NCI-H2196 (cell line): ENCODE results near the gene NAV1.
"Not testable (repeated sequence)": the region's sequence is repeated elsewhere in the genome, so short reads cannot be mapped to it uniquely, and the experiment has no call there.

Experiments
- DNase-seq: peaks from one replicate; lab custom pipeline; 2025; ENCODE audit not compliant: unreplicated experiment; lab: John Stamatoyannopoulos, UW

Gene NAV1, protein sequence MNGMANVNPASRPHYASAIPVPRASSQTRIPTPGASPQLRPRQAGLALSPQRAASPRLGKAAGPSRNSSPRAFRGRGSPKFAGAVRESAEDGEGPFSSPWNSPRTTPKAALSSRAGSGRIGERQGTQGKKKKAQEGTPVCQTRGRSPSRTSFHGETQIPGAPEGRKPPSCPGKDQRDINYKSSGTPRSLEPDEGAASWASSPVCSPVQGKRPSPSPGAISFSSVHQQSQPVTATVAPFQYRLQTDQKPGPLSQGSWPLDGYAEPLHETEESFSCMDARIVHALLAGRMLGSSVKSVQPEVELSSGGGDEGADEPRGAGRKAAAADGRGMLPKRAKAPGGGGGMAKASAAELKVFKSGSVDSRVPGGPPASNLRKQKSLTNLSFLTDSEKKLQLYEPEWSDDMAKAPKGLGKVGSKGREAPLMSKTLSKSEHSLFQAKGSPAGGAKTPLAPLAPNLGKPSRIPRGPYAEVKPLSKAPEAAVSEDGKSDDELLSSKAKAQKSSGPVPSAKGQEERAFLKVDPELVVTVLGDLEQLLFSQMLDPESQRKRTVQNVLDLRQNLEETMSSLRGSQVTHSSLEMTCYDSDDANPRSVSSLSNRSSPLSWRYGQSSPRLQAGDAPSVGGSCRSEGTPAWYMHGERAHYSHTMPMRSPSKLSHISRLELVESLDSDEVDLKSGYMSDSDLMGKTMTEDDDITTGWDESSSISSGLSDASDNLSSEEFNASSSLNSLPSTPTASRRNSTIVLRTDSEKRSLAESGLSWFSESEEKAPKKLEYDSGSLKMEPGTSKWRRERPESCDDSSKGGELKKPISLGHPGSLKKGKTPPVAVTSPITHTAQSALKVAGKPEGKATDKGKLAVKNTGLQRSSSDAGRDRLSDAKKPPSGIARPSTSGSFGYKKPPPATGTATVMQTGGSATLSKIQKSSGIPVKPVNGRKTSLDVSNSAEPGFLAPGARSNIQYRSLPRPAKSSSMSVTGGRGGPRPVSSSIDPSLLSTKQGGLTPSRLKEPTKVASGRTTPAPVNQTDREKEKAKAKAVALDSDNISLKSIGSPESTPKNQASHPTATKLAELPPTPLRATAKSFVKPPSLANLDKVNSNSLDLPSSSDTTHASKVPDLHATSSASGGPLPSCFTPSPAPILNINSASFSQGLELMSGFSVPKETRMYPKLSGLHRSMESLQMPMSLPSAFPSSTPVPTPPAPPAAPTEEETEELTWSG (N-terminal part only)

DNA sequence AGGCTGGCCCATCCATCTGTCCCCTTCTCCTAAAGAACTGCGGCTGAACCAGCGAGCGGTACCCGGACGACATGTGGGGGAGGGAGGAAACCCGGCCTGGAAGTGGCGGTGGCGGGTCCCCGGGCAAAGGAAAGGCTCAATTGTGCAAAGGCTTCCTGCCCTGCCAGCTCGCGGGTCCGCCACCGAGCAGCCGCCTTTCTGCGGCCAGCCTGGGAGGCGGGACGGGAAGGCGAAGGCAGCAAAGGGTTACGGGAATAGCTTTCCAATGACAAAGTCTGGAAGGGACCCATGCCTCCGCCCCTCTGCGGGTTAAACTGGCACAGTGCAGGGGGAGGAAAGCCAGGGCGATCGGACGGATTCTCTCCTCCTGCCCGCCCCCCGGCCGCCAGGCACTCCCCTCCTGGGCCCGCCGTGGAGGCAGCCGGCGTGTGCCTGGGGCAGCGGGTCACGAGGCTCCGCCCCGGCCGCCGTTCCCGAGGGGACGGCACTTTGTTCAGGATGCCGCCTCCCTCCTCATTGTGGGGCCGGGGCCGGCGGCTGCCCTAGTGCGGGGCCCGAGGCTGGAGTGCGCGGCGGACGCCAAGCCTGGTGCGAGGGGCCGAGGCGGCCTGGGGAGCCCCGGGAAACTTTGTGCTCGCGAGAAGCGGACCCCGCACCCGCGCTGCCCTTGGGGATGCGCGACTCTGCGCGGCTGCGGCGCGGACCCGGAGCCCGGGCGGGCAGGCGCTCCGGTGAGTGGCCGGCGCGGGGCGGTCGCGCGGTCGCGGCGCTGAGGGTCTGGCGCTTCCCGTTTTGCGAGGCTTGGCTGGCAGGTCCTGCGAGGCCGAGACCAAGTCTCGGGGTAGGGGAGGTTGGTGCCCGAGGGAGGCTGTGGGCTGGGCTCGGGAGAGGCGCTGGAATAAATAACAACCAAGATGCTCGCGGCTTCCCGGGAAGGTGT lies at the start of gene NAV1:
TSS of gene NAV1 (plus strand) at position 516 of the 940 bp plus-strand sequence. CDS start 83,758 bp downstream, outside the sequence.
- peak; percentile 63 for DNase-seq

DNA sequence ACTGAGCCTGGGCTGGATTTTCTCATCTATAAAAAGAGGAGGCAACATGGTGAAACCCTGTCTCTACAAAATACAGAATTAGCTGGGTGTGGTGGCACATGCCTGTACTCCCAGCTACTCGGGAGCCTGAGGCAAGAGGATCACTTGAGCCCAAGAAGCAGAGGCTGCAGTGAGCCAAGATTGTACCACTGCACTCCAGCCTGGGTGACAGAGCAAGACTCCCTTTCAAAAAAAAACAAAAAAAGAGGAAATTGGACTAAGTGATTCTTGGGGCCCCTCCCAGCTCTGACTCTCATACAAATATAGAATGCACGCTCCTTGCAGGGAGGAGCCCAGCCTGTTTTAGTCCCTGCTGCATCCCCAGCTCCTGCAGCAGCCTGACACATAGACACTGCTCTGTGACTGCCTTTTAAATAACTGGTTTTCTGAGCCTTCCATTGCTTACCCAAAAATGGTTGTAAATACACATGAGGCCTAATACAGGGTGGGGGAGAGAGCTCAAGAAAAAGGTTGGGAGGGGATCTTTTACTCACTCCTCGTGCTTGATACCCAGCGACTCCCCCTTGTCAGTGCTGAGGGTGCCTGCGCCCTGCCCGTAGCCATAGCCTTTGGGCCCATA lies 49.2 kb upstream of the NAV1 start:
- no peak for DNase-seq

DNA sequence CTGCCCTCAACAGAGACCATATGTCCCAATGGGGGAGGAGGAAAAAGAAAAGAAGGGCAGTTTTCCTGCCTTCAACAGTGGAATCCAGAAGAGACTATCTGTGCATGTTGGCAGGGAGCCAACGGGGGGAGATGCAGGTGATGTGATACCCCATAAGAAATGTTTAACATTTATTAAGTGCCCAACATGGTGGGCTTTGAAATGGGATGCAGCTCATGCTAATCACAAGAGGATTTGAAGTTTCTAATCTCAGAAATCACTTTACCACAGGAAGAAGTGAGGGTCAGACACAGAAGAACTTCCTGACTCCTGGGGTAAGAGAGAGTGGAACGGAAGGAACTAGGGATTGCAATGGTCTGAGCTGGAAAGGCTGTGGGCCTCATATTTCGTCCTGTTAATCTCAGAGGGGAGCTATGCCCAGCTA lies 48.2 kb upstream of the NAV1 start:
- no peak for DNase-seq

DNA sequence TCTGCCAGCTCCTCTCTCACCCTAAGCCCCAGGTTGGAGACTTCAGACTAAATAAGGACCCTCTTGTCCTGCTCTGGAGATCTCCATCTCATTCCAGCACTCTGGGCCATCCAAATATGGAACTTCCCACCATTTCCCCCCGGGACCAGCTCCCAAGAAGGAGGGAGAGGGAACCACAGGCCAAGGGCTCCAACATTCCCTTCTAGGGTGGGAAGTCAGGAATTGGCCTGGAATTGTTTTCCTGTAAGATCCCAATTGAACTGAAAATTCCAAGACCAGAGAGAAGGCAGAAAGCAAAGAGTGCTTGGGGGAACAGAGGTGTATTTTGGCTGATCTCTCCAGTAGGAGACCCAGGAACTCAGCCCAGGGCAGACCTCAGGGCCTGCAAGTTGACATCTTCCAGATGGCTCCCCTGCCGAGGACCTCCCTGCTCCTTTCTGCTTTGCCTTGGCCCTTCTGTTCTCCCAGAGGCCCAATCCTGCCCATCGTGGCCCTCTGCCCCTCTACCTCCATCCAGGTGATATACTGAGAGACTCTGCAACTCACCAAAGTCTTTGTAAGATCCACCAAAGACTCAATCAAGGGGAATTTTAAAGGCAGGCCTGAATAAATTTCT lies 46.9 kb upstream of the NAV1 start:
- no peak for DNase-seq

DNA sequence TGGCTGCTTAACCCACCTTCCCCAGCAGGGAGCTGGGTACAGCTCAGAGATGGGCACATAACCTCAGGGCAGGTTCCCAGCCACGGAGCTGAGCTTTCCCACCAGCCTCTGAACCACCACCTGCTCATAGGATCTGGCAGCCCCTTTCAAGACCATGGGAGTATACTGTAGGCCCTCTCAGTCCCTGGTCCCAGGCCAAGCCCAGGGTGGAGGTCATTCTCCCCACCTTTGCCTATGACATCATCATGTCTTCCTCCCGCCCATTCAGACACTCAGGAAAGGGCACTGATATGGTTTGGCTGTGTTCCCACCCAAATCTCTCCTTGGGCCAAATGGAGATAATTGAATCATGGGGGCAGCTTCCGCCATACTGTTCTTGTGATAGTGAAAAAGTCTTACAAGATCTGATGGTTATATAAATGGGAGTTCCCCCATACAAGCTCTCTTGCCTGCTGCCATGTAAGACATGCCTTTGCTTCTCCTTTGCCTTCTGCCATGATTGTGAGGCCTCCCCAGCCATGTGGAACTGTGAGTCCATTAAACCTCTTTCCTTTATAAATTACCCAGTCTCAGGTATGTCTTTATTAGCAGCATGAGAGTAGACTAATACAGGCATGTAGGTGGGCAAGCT lies 45.8 kb upstream of the NAV1 start:
- not testable (repeated sequence) for DNase-seq

DNA sequence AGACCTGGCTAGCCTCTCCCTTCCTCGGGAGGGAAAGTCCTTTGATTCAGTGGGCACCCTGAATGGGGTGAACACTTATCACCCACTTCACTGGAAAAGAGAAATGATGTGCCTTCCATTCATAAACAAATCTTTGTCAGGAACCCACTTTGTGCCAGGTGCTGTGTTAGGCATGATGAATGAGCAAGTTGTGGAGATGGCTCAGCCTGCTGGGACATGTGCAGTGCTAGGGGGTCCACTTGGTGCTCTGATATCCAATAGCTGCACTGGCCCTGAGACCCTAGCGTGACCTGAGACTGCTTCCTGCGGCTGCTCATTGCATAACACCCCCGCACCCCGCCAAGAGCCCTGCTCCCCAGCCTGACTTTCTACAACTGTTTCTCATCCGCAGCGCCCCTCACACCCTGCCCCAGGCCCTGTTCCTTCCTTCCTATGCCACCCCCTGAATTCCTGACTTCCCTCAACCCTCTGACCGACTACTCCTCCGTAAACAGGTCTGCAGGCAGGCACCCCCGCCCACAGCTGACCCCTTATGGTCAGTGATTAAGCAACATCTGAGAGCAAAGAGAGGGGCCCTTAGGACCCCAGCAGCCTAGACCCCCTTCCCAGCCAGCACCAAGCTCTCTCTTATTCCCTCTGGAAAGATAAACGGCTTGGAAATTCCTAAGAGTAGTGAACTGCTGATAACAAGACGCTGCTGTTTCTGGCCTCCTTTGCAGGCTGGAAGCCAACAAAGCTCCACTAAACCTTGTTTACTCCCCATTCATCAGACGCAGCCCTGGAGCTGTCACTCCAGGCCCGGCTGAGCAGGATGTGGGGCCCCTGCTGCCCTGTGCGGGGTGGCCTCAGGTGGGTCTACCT lies 44.9 kb upstream of the NAV1 start:
- DNase-seq, result no peak

DNA sequence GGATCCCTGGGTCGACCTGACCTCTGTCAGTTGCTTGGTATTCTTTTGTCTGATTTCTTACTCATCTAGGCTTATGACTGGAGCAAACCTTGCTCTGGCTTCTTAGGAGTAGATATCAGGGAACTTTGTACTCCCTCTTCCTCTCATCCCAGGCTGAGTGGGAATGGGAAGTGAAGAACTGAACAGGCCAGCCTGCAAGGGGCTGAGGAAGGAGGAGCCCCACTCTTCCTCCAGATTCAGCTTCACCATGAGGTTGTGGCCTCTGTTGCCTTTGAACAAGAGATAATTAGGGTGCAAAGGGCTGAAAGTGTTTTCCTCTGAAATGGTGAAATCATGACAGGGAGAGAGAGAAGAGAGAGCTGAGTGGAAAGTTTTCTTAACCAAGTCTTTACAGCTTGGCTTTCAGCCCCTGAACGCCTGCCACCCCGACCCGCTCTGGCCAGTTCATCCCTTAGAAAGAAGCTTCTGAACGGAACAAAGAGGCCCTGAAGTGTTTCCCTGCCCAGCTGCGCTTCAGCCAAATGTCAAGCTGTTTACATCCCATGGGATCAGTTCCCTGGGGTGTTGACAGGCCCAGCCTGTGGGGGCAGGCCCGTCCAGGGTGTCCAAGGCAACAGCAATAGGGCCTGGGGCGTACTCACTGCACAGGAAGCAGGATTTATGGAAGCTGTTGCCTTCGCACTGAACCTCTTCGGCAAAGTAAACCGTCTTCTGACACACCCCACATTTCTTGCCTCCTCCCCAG lies 43.2 kb upstream of the NAV1 start:
- peak; percentile 29 for DNase-seq

DNA sequence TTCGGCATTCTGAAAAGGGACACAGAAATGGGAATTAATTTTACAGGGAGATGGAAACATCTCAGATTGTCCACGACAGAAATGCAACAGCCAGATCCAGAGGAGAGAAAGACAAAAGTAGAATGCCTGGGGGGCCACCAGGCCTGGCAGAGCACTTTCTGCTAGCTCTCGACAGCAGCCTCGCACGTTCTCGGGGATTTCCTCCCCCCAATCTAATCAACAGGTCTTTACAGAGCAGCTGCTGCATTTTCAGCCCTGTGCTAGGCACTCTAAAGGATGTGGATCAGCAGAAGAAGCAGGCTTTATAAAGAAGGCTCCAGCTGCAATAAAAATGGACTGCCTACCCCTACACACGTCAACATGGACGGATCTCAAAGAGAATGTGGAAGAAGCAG lies 42.6 kb upstream of the NAV1 start:
- no peak for DNase-seq

DNA sequence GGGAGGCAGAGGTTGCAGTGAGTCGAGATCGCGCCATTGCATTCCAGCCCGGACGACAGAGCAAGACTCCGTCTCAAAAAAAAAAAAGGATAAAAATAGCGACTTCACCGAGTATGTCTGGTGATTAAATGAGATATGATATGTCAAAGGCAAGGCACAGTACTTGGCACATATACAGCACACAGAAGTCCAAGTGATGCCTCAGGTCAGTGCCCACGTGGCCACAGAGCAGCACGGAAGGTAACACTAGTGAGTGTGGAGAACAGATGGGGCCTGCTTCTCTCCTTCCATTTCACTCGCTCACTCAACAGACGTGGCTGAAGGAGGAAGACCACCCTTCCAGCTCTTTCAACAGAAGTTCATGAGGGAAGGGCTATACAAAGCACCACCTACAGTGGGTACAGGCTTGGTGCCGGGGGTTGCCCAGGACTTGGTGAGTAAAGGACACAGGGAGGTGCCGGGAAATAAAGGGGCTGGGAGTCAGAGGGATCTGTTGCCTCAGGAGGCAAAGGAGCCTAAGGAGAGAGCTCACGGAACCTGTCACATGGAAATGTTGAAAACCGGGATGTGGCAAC lies 40.9 kb upstream of the NAV1 start:
- no peak for DNase-seq

DNA sequence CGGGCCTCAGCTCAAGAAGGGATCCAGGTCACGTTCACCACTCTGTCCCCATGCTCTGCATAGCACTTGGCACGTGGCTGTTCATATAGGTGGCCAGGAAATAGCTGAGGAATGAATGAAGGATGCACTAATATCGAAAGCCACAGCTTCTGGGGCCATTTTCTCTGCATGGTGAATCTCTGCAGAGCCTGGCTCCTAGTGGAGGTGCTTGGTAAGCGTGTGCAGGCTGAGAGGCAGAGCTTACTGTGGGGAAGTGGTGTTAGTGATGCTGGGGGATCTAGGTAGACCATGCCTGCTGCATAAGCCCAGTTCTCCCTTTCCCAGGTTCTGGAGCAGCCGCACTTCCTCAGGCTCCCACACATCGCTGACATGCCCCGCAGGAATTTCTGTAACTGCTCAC lies 40.3 kb upstream of the NAV1 start:
- DNase-seq, result no peak

DNA sequence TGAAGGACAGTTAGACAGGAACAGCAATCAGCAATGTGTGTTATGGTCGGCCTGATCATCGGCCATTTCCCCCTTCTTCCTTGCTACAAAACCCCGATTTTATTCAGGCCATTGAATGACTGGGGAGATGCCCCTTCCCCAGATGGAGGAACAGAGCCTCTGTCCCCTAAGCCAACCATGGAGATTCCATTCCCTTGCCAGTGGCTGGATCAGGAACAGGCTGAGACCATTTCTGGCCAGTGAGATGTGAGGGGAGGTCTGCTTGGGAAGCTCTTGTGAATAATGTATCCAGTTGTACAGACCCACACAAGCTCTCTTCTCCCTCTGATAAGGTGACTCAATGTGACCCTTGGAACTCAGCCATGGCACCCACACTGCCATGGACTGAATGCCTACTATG lies 39.7 kb upstream of the NAV1 start:
- no peak for DNase-seq

DNA sequence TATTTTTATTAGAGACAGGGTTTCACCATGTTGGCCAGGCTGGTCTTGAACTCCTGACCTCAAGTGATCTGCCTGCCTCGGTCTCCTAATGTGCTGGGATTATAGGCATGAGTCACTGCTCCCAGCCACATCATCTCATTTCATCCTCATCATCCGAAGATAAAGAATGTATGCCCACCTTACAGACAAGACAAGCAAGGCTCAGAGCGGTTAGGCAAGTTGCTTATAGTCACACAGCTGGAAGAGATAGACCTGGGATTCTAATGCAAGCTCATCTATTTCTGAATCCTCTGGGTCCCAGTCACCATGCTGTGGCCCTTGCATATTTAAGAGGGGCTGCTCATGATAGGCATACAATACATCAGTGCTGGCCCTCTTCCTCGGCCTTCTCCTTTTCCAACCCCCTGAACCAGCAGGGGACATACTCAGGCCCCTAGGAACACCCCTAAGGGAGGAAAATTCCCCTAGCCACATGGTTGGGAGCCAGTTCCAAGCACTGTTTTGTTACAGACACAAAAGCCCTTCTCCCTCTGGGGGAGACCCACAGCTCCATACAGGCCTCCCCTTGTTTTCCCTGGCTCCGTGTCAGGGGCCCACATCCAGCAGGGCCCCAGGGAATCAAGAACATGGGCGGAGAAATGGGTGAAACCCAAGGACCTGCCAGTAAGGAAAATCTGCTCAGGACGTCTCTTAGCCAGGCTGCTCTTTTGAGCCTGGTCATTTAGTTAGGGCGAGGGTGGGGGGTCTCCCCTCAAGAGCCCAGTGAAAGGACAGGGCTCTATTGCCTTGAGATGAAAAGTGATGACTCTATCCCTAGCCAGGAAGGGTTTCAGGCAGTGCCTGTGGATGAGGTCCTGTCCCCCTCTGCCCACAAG lies 38.9 kb upstream of the NAV1 start:
- DNase-seq, result no peak

DNA sequence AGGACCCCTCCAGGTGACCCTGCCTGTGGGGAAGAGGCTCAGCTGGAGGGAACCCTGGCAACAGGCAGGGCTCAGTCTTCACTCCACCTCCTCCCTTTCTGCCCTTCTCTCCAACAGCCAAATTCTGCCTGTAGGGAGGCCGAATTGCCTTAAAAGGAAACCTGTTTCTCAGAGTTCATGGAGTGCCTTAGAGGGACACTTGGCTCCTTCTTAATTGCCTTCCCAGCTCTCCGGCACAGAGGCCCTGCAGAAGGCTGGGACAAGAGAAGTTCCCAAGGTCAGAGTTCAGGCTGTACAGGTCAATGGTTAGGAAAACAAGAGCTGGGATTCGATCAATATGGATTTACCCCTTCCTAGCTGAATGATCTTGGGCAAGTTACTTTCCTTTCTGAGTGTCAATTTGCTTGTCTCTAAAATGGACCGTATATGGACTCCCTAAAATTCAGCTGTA lies 38.2 kb upstream of the NAV1 start:
- DNase-seq, result no peak

DNA sequence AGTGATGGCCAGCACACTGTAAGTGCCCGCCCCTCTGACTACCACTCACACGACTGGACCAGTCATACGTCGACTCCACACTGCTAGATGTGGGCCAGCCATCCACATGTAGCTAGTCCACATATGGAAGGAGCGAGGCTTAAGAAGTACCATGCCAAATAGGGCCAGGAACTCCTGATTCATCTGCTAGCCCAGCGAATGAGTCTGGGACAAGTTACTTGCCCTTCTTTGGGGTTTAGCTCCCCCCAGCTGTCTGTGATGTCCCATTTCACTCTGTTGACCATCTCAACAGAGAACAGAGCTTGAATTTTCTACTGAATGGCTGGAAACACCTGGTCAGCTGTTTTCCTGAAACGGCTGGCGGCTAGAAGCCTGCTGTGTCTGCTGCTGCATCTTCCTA lies 37.8 kb upstream of the NAV1 start:
- no peak for DNase-seq

DNA sequence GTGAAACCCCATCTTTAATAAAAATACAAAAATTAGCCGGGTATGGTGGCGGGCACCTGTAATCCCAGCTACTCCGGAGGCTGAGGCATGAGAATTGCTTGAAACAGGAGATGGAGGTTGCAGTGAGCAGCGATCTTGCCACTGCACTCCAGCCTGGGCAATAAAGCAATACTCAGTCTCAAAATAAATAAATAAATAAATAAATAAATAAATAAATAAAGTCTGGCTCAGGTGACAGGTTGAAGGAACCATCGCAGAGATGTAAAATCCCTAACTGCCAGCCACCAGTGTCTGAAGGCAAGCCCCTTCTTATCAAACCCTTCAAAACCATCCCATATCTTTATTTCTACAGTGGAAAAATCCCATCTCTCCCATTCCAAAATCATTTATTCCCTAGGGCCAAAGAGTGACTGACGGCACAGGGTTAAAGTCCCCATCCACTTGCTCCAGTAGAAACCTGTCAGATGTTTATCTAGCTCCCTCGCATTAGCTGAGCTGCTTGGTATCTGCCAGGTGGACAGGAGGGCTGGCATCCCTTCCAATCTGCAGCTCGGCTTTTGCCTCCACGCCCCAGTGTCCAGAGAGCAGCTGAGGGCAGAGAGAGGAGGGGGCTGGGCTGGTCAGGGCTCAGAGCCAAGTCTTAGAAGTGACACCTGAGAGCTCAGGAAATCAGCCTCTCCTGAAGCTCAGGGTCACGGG lies 37.0 kb upstream of the NAV1 start:
- peak; percentile 88 for DNase-seq
